RWPE1 (cell line): ENCODE measurements around the gene SERPINA10.
"Not testable (repeated sequence)": the region's sequence is repeated elsewhere in the genome, so short reads cannot be mapped to it uniquely, and the experiment has no call there.

ENCODE experiments used
- CTCF ChIA-PET: fragments of 350-600 bp; sonication (Branson Sonifier 250); formaldehyde crosslinking; extraction: SDS; loops from one replicate; lab custom pipeline; 2021; lab: Yijun Ruan, JAX
- POLR2A ChIA-PET: fragments of 400-600 bp; formaldehyde crosslinking; extraction: SDS; loops from one replicate; lab custom pipeline; 2020; ENCODE audit warnings: antibody characterized with exemption; ENCODE audit not compliant: low non-redundant PET; lab: Yijun Ruan, JAX
- DNase-seq: peaks from one replicate; pipeline ENCODE4 v3.0.0; 2012; ENCODE audit warnings: low spot score
- H3K27ac ChIP-seq: fragments of 450-650 bp; 2 replicates; pipeline ENCODE4 v1.5.1; 2017
- TF ChIP-seq, protein P1 (sequence below): fragments of 450-650 bp; conservative IDR thresholded peaks from 2 replicates; pipeline ENCODE4 v1.5.1; 2017; ENCODE audit warnings: low read depth, mild to moderate bottlenecking

The SERPINA10 gene

DNA sequence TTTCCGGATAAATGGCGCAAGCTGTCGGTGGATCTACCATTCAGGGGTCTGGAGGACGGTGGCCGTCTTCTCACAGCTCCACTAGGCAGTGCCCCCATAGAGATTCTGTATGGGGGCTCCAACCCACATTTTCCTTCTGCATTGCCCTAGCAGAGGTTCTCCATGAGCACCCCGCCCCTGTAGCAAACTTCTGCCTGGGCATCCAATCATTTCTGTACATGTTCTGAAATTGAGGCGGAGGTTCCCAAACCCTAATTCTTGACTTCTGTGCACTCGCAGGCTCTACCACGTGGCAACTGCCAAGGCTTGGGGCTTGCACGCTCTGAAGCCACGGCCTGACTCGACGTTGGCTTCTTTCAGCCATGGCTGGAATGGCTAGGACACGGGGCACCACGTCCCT is 5.1 kb upstream of the SERPINA10 start:
- no peak for DNase-seq
- TF ChIP-seq, protein P1, sequence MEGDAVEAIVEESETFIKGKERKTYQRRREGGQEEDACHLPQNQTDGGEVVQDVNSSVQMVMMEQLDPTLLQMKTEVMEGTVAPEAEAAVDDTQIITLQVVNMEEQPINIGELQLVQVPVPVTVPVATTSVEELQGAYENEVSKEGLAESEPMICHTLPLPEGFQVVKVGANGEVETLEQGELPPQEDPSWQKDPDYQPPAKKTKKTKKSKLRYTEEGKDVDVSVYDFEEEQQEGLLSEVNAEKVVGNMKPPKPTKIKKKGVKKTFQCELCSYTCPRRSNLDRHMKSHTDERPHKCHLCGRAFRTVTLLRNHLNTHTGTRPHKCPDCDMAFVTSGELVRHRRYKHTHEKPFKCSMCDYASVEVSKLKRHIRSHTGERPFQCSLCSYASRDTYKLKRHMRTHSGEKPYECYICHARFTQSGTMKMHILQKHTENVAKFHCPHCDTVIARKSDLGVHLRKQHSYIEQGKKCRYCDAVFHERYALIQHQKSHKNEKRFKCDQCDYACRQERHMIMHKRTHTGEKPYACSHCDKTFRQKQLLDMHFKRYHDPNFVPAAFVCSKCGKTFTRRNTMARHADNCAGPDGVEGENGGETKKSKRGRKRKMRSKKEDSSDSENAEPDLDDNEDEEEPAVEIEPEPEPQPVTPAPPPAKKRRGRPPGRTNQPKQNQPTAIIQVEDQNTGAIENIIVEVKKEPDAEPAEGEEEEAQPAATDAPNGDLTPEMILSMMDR = no peak
- ChIA-PET POLR2A (no interaction called here), CTCF (no interaction called here)
- H3K27ac ChIP-seq = no peak overlapping the region

DNA sequence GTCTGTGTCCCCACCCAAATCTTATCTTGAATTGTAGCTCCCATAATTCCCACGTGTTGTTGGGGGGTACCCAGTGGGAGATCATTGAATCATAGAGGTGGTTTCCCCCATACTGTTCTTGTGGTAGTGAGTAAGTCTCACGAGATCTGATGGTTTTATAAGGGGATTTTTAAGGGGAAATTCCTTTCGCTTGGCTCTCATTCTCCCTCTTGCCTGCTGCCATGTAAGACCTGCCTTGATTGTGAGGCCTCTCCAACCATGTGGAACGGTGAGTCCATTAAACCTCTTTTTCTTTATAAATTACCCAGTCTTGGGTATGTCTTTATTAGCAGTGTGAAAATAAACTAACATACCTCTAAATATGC is 3.1 kb upstream of the SERPINA10 start:
- POLR2A ChIA-PET, DNase-seq, CTCF ChIA-PET, H3K27ac ChIP-seq: not testable (repeated sequence)

GRCh38 chr14:94295360-94296180 is 2.5 kb upstream of the SERPINA10 start:
- POLR2A ChIA-PET = no interaction called here
- CTCF ChIA-PET = interaction anchor here (0.6 kb wide), 1 partner anchor 191 kb away, joined by 3 read pairs; no protein-coding TSS in a partner anchor

GRCh38 chr14:94293578-94293924 is 483 bp upstream of the SERPINA10 start:
- ChIA-PET CTCF (interaction anchor here (0.6 to 1.2 kb wide), 2 partner anchors 144 to 157 kb away, joined by 3 to 5 read pairs; no protein-coding TSS in a partner anchor), POLR2A (no interaction called here)
- no peak for DNase-seq
- TF ChIP-seq, protein P1 = no peak
- no peak overlapping the region for H3K27ac ChIP-seq

More at GRCh38 chr14:94295360-94296180, 2.5 kb upstream of the SERPINA10 start:
- no peak for DNase-seq
- H3K27ac ChIP-seq = no peak overlapping the region
- TF ChIP-seq, protein P1 = no peak

GRCh38 chr14:94292526-94292871 is 569 bp downstream of the SERPINA10 start:
- TF ChIP-seq, protein P1 = no peak
- DNase-seq = no peak
- H3K27ac ChIP-seq = no peak overlapping the region
- ChIA-PET CTCF (interaction anchor here (0.7 kb wide), 1 partner anchor 15 kb away, joined by 3 read pairs; no protein-coding TSS in a partner anchor), POLR2A (no interaction called here)

GRCh38 chr14:94291906-94292525 is 1.1 kb downstream of the SERPINA10 start:
- DNase-seq = no peak
- CTCF ChIA-PET = interaction anchor here (0.7 kb wide), 1 partner anchor 15 kb away, joined by 3 read pairs; no protein-coding TSS in a partner anchor
- H3K27ac ChIP-seq = no peak overlapping the region
- POLR2A ChIA-PET = no interaction called here
- TF ChIP-seq, protein P1 = no peak
